Ishikawa (cell line): ENCODE results near the gene GLYATL1.

Source experiments
- CEBPB ChIP-seq: IDR thresholded peaks from 2 replicates; pipeline ENCODE4 v1.6.1; 2012
- CREB1 ChIP-seq: IDR thresholded peaks from 2 replicates; pipeline ENCODE4 v1.6.1; 2012; ENCODE audit warnings: low read depth
- EGR1 ChIP-seq: IDR thresholded peaks from 2 replicates; pipeline ENCODE4 v1.6.1; 2012
- EP300 ChIP-seq: IDR thresholded peaks from 2 replicates; pipeline ENCODE4 v1.6.1; 2012; ENCODE audit warnings: borderline replicate concordance
- FOXM1 ChIP-seq: IDR thresholded peaks from 2 replicates; pipeline ENCODE4 v1.6.1; 2012; ENCODE audit warnings: low read depth, borderline replicate concordance
- MAX ChIP-seq: IDR thresholded peaks from 2 replicates; pipeline ENCODE4 v1.6.1; 2012
- NFIC ChIP-seq: IDR thresholded peaks from 2 replicates; pipeline ENCODE4 v1.6.1; 2012
- RAD21 ChIP-seq: IDR thresholded peaks from 2 replicates; pipeline ENCODE4 v1.6.1; 2012; ENCODE audit warnings: low read depth
- REST ChIP-seq: IDR thresholded peaks from 2 replicates; pipeline ENCODE4 v1.6.1; 2012; ENCODE audit warnings: low read depth, mild to moderate bottlenecking
- TAF1 ChIP-seq: IDR thresholded peaks from 2 replicates; pipeline ENCODE4 v1.6.1; 2012; ENCODE audit warnings: low read depth, mild to moderate bottlenecking
- TCF12 ChIP-seq: IDR thresholded peaks from 2 replicates; pipeline ENCODE4 v1.6.1; 2012; ENCODE audit warnings: low read depth
- TEAD4 ChIP-seq: IDR thresholded peaks from 2 replicates; pipeline ENCODE4 v1.6.1; 2012
- USF1 ChIP-seq: IDR thresholded peaks from 2 replicates; pipeline ENCODE4 v1.6.1; 2012
- YY1 ChIP-seq: IDR thresholded peaks from 2 replicates; pipeline ENCODE4 v1.6.1; 2012; ENCODE audit warnings: low read depth
- ZBTB7A ChIP-seq: IDR thresholded peaks from 2 replicates; pipeline ENCODE4 v1.6.1; 2012; ENCODE audit warnings: low read depth

The GLYATL1 gene

GRCh38 chr11:58913685-58914084, 25.6 kb upstream of the GLYATL1 start:
- no peak for TF ChIP-seq EGR1
- no peak for TF ChIP-seq TEAD4
- no peak for TF ChIP-seq USF1
- no peak for TF ChIP-seq CEBPB
- TF ChIP-seq FOXM1, result no peak

- TF ChIP-seq TAF1, result no peak
- no peak for TF ChIP-seq MAX
- TF ChIP-seq NFIC, result no peak
- TF ChIP-seq RAD21, result no peak
- no peak for TF ChIP-seq EP300
- TF ChIP-seq USF1, result no peak
- no peak for TF ChIP-seq REST
- TF ChIP-seq YY1, result no peak
- TF ChIP-seq CEBPB, result no peak
- no peak for TF ChIP-seq EGR1
- TF ChIP-seq FOXM1, result no peak
- TF ChIP-seq TEAD4, result no peak
- no peak for TF ChIP-seq TCF12
- TF ChIP-seq ZBTB7A, result no peak
- no peak for TF ChIP-seq CREB1
Measured at GRCh38 chr11:58914821-58915543, 24.3 kb upstream of the GLYATL1 start.

GRCh38 chr11:58916637-58917036, 22.7 kb upstream of the GLYATL1 start:
- TF ChIP-seq ZBTB7A (no peak), USF1 (no peak)

- TF ChIP-seq MAX (no peak), EGR1 (no peak), TAF1 (no peak), USF1 (no peak), EP300 (no peak), RAD21 (no peak), TCF12 (no peak), NFIC (no peak), CEBPB (no peak), FOXM1 (no peak), REST (no peak)
Measured at GRCh38 chr11:58917159-58917783, 22.0 kb upstream of the GLYATL1 start.

GRCh38 chr11:58919561-58919960, 19.7 kb upstream of the GLYATL1 start:
- no peak for TF ChIP-seq TEAD4
- TF ChIP-seq YY1, result no peak
- no peak for TF ChIP-seq EP300
- TF ChIP-seq REST, result no peak
- TF ChIP-seq FOXM1, result no peak
- TF ChIP-seq ZBTB7A, result no peak
- TF ChIP-seq TAF1, result no peak
- no peak for TF ChIP-seq RAD21
- no peak for TF ChIP-seq CEBPB
- no peak for TF ChIP-seq NFIC
- TF ChIP-seq CREB1, result no peak
- TF ChIP-seq MAX, result no peak
